ENCODE measurements around the gene MTARC2.

DNA sequence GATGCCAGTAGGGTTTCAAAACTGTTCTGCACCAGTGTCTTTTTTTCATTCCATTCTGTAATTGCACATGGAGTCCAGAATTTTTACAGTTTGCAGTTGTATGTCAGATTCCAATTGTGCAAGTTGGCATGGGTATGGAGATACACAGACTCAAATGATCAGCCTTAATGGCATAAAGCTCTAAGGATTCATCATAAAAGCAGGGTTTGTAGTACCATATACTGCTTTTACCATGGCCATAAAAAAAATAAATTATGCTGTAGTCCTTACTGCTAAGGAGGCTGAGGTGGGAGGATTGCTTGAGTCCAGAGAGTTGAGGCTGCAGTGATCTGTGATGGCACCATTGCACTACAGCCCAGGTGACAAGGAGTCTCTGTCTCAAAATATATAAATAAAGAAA is 48.9 kb downstream of the MTARC2 start:
- TF ChIP-seq POLR2A (IDR thresholded peaks at IDR 0.05; ENCODE audit: low read depth, low read length) (no peak), POLR2AphosphoS5 (IDR thresholded peaks at IDR 0.05; ENCODE audit: low read depth, low read length) (no peak)
